Vagina (tissue), 2 donors: ENCODE results near the gene CREBBP.

Experiments used
- CTCF ChIP-seq, 3 experiments: fragments of 450-650 bp in 2 of 3; fragments of 200-600 bp in 1 of 3; sonication (generic) in 1 of 3; IDR thresholded peaks; one replicate each; pipeline ENCODE4 v1.5.1; 2017 to 2019; ENCODE audit warnings: antibody characterized with exemption in 3 of 3, mild to moderate bottlenecking in 2 of 3, moderate library complexity in 2 of 3
- POLR2A ChIP-seq, 2 donors: fragments of 450-650 bp; IDR thresholded peaks; one replicate each; pipeline ENCODE4 v1.6.1; 2017; ENCODE audit warnings: antibody characterized with exemption in 2 of 2, mild to moderate bottlenecking in 2 of 2, moderate library complexity in 2 of 2
- POLR2AphosphoS5 ChIP-seq, 2 donors: sonication (generic); formaldehyde crosslinking; IDR thresholded peaks; one replicate each; pipeline ENCODE4 v1.9.0; 2017; ENCODE audit warnings: antibody characterized with exemption in 2 of 2, mild to moderate bottlenecking in 2 of 2, low read depth in 1 of 2; ENCODE audit not compliant: insufficient read depth in 1 of 2

GRCh38 chr16:3694051-3694450, 186.5 kb downstream of the CREBBP start:
- TF ChIP-seq CTCF (IDR thresholded peaks at IDR 0.05) (no peak), POLR2AphosphoS5 (IDR thresholded peaks at IDR 0.05; ENCODE audit: insufficient read depth in 1 of 2, low read depth in 1 of 2) (no peak), POLR2A (IDR thresholded peaks at IDR 0.05) (no peak)
